Transverse colon (tissue), 4 donors: ENCODE results near the gene KRT7. TPM values are rescaled to one million over a fixed set of nuclear protein-coding genes. Genes with fewer than 3 reads are reported as not detected.
"Not testable (repeated sequence)": the region's sequence is repeated elsewhere in the genome, so short reads cannot be mapped to it uniquely, and the experiment has no call there.

Experiments used
- DNase-seq: peaks from one replicate; pipeline ENCODE4 v3.0.0-alpha.2; 2019
- H3K27ac ChIP-seq, 4 donors: fragments of 200-600 bp; sonication (generic); 2 replicates each; pipeline ENCODE4 v1.5.1; 2016 to 2018; ENCODE audit warnings: inconsistent platforms in 4 of 4
- H3K27me3 ChIP-seq: fragments of 200-600 bp; sonication (generic); 2 replicates; pipeline ENCODE4 v1.5.1; 2017; ENCODE audit warnings: inconsistent platforms
- H3K36me3 ChIP-seq, 4 donors: fragments of 200-600 bp; sonication (generic); 2 replicates each; pipeline ENCODE4 v1.5.1; 2017 to 2019; ENCODE audit warnings: inconsistent platforms in 4 of 4
- H3K4me1 ChIP-seq, 4 donors: fragments of 200-600 bp; sonication (generic); 2 replicates each; pipeline ENCODE4 v1.5.1; 2017 to 2020; ENCODE audit warnings: inconsistent platforms in 4 of 4
- H3K4me3 ChIP-seq, 4 donors: fragments of 200-600 bp; sonication (generic); 1 replicate in 1 of 4; 2 replicates in 3 of 4; pipeline versions ENCODE4 v1.5.1 to v1.6.1; 2017 to 2019; ENCODE audit warnings: inconsistent platforms in 4 of 4
- H3K9me3 ChIP-seq, 2 donors: fragments of 200-600 bp; sonication (generic); 2 replicates each; pipeline ENCODE4 v1.5.1; 2017 to 2019; ENCODE audit warnings: inconsistent platforms in 2 of 2
- EP300 ChIP-seq: sonication (generic); formaldehyde crosslinking; IDR thresholded peaks from one replicate; pipeline ENCODE4 v1.6.1; 2017; ENCODE audit warnings: antibody characterized with exemption, low read depth
- POLR2A ChIP-seq: fragments of 450-650 bp; IDR thresholded peaks from one replicate; pipeline ENCODE4 v1.6.1; 2016; ENCODE audit warnings: antibody characterized with exemption, mild to moderate bottlenecking, moderate library complexity
- POLR2AphosphoS5 ChIP-seq, 3 donors: sonication (generic); formaldehyde crosslinking; IDR thresholded peaks; one replicate each; pipeline ENCODE4 v1.6.1; 2016; ENCODE audit warnings: antibody characterized with exemption in 3 of 3
- WGBS, 2 donors: methylation state at CpG; one replicate each; pipeline ENCODE4 v1.1.5; 2018; ENCODE audit warnings: low coverage in 1 of 2; 5-methylcytosine and 5-hydroxymethylcytosine counted together
- in situ Hi-C, 4 donors: fragments of 200-750 bp; cut with MboI; loops; one replicate each; pipeline versions ENCODE4 v1.15.0 to v1.15.1; 2017; ENCODE audit warnings: low sequenced_read_pairs in 3 of 4, low pct_ligation_motif_present in 1 of 4, low pct_unique_long_range_greater_than_20kb in 1 of 4
- intact Hi-C: fragments of 100-400 bp; cut with DNase I; formaldehyde crosslinking; loops from one replicate; pipeline ENCODE4 v1.15.1; 2023; ENCODE audit warnings: low total_unique reads
- total RNA-seq, 4 donors: library from RNA; depleted of rRNA; stranded (reverse); fragments of >200 nt; gene quantifications; one replicate each; pipeline ENCODE4 v1.1.0, GENCODE V29; 2016
- TF ChIP-seq, protein P1 (sequence below), 5 experiments: fragments of 200-600 bp in 3 of 5; fragments of 450-650 bp in 2 of 5; sonication (generic) in 3 of 5; IDR thresholded peaks; 1 replicate in 2 of 5; 2 replicates in 3 of 5; pipeline ENCODE4 v1.5.1; 2016 to 2017; ENCODE audit warnings: antibody characterized with exemption in 5 of 5, inconsistent platforms in 3 of 5, mild to moderate bottlenecking in 2 of 5, moderate library complexity in 1 of 5

Gene KRT7
- total RNA-seq, 4 donors from 2014 or later, result 0.75 to 1.6 (median 0.95) TPM; not detected in 1

DNA sequence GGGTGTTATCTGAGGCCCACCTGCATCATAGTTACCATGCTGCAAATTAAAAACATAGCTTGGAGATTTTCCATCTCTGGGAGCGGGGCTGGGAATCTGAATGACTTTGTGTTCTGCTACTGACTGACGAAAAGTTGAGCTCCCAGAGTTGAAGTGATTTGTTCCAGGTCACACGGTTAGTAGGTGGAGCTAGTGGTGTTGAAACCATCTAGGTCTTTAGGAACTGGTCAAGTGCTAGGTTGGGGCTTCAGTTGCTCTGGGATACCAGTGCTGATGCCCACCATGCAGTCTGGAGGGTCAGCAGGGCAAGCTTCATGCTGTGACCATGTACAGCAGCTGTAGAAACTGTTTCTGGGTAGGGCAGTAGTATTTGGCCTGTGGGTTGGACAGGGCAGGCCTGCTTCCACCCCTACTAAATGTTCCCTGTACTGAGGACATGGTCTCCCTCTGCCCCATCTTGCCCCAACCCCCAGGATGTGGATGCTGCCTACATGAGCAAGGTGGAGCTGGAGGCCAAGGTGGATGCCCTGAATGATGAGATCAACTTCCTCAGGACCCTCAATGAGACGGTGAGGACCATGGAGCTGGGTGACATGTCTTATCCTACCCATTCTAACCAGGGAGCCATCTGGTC is 5.3 kb downstream of the KRT7 start:
- Histone ChIP-seq H3K27me3 (peaks cover 8% of the 10 kb centered on the region), H3K4me3 (no peak overlapping the region), H3K36me3 (no peaks in the 10 kb centered on the region), H3K4me1 (peaks cover 0 to 18% (median 12%) of the 10 kb centered on the region in 4 donors), H3K27ac (no peak overlapping the region), H3K9me3 (no peaks in the 10 kb centered on the region)
- TF ChIP-seq, protein P1, sequence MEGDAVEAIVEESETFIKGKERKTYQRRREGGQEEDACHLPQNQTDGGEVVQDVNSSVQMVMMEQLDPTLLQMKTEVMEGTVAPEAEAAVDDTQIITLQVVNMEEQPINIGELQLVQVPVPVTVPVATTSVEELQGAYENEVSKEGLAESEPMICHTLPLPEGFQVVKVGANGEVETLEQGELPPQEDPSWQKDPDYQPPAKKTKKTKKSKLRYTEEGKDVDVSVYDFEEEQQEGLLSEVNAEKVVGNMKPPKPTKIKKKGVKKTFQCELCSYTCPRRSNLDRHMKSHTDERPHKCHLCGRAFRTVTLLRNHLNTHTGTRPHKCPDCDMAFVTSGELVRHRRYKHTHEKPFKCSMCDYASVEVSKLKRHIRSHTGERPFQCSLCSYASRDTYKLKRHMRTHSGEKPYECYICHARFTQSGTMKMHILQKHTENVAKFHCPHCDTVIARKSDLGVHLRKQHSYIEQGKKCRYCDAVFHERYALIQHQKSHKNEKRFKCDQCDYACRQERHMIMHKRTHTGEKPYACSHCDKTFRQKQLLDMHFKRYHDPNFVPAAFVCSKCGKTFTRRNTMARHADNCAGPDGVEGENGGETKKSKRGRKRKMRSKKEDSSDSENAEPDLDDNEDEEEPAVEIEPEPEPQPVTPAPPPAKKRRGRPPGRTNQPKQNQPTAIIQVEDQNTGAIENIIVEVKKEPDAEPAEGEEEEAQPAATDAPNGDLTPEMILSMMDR (IDR thresholded peaks at IDR 0.05), result no peak
- TF ChIP-seq POLR2A, result no peak
- no peak for TF ChIP-seq EP300
- no peak for TF ChIP-seq POLR2AphosphoS5 (IDR thresholded peaks at IDR 0.05)
- in situ Hi-C loops (no loop called here), intact Hi-C loops (no loop called here)
- WGBS, 2 donors, result 89% methylated on average over 4 of the region's 4 CpGs; no CpG with 5 or more reads in 1 of the 2 donors
- DNase-seq, result no peak

DNA sequence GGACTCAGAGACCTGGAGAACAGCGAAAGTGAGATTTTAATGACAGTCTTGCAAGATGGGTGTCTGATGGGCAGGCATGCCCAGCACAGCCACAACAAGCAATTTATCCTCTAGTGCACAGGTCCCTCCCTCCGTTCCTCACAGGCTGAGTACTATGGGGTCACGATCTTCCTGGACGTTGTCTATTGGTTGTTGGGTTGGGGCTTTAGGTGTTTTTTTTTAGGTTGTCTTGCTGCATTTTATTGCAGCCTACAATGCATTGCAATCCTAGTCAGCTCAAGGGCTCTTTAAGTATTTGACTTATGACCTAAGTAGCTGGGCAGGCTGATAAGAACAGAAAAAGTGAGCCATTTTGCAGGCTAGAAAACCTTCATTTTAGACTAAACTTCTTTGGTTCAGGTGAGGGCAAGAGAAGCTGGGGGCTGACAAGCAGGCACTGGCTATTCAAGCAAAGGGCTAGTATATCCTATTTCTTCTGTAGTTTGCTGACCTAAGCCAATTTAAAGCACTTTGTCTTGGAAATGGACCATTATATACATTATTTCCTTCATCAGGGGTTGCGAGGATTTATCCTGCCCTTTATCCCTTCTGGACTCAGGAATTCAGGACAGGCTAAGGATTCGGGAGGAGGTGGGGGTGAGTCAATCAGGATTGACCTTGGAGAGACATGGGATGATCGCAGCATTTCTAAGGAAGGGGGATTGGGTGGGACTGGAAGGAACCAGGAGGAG is 6.0 kb downstream of the KRT7 start:
- Histone ChIP-seq H3K4me3 (no peak overlapping the region), H3K27ac (no peak overlapping the region), H3K27me3 (peaks cover under 1% of the 10 kb centered on the region), H3K9me3 (no peaks in the 10 kb centered on the region), H3K4me1 (peaks cover 5 to 25% (median 16%) of the 10 kb centered on the region in 4 donors), H3K36me3 (no peaks in the 10 kb centered on the region)
- TF ChIP-seq EP300, result no peak
- no peak for TF ChIP-seq POLR2A
- TF ChIP-seq, protein P1 (IDR thresholded peaks at IDR 0.05), result no peak
- TF ChIP-seq POLR2AphosphoS5 (IDR thresholded peaks at IDR 0.05), result no peak
- in situ Hi-C loops (no loop called here), intact Hi-C loops (no loop called here)
- DNase-seq, result no peak
- 78 to 83% methylated on average over 2 to 7 of the region's 7 CpGs for WGBS, 2 donors

DNA sequence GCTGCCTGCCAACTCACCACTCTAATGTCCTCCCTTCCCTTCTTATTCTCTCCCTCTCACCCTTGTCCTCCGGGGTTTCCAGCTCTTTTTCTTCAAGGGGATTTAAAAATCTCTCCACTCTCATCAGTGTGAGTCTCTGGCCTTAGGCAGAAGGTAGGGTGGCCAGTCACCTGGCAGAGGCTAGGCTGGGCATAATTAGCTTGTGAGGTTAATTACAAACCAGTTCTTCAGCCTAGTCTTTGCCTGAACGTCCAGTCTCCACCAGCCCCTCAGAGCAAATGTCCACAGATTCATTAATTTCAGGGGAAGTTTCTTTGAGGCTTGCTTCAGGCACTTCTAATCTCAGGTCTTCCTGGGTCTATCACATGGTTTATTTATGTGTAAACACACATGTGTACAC is 6.7 kb downstream of the KRT7 start:
- H3K4me1 ChIP-seq, result peaks cover 11 to 32% (median 21%) of the 10 kb centered on the region in 4 donors
- TF ChIP-seq POLR2AphosphoS5 (IDR thresholded peaks at IDR 0.05), result no peak
- TF ChIP-seq, protein P1 (IDR thresholded peaks at IDR 0.05), result no peak
- no peak for TF ChIP-seq EP300
- TF ChIP-seq POLR2A, result no peak
- no peak for DNase-seq
- H3K27me3 ChIP-seq, result no peaks in the 10 kb centered on the region
- in situ Hi-C loops (no loop called here), intact Hi-C loops (no loop called here)
- H3K36me3 ChIP-seq, result no peaks in the 10 kb centered on the region
- H3K27ac ChIP-seq, result no peak overlapping the region
- no peak overlapping the region for H3K4me3 ChIP-seq
- no peaks in the 10 kb centered on the region for H3K9me3 ChIP-seq
- WGBS, 2 donors, result 55 to 56% methylated on average over 2 of the region's 2 CpGs

DNA sequence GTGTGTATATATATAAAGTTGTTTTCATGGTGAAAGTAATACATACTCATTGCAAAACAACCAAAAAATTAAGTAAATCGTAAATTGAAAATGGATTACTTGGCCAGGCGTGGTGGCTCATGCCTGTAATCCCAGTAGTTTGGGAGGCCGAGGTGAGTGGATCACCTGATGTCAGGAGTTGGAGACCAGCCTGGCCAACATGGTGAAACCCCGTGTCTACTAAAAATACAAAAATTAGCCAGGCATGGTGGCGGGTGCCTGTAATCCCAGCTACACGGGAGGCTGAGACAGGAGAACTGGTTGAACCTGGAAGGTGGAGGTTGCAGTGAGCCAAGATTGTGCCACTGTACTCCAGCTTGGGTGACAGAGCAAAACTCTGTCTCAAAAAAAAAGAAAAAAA is 7.2 kb downstream of the KRT7 start:
- intact Hi-C loops, H3K27ac ChIP-seq, H3K27me3 ChIP-seq, H3K36me3 ChIP-seq, H3K4me3 ChIP-seq, H3K9me3 ChIP-seq, in situ Hi-C loops, DNase-seq: not testable (repeated sequence)
- H3K4me1 ChIP-seq, result peaks cover 11 to 31% (median 21%) of the 10 kb centered on the region in 4 donors
- WGBS, 2 donors, result 83 to 87% methylated on average over 6 of the region's 6 CpGs
